ENCODE measurements around the gene EPM2A.

GRCh38 chr6:145670311-145670710 is 65.0 kb downstream of the EPM2A start:
- TF ChIP-seq, protein P1, sequence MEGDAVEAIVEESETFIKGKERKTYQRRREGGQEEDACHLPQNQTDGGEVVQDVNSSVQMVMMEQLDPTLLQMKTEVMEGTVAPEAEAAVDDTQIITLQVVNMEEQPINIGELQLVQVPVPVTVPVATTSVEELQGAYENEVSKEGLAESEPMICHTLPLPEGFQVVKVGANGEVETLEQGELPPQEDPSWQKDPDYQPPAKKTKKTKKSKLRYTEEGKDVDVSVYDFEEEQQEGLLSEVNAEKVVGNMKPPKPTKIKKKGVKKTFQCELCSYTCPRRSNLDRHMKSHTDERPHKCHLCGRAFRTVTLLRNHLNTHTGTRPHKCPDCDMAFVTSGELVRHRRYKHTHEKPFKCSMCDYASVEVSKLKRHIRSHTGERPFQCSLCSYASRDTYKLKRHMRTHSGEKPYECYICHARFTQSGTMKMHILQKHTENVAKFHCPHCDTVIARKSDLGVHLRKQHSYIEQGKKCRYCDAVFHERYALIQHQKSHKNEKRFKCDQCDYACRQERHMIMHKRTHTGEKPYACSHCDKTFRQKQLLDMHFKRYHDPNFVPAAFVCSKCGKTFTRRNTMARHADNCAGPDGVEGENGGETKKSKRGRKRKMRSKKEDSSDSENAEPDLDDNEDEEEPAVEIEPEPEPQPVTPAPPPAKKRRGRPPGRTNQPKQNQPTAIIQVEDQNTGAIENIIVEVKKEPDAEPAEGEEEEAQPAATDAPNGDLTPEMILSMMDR (IDR thresholded peaks at IDR 0.05; ENCODE audit: low read depth, low read length, poor library complexity, severe bottlenecking), result no peak
- no peak for TF ChIP-seq EZH2phosphoT487 (IDR thresholded peaks at IDR 0.05; ENCODE audit: borderline replicate concordance, low read length)

Measured in DOHH2 (cell line).